Naive thymus-derived CD4-positive, alpha-beta T cell (primary cell): ENCODE data around the gene CBFA2T2. TPM values are rescaled to one million over a fixed set of nuclear protein-coding genes. Genes with fewer than 3 reads are reported as not detected.
A peak's percentile ranks its signal among the peaks of the same experiment; 100 is the strongest.

Experiments
- ATAC-seq: fragments of 150-1000 bp; cut with Tn5 transposase; 2 replicates; pipeline ENCODE4 v1.10.0; 2021; ENCODE audit warnings: mild to moderate bottlenecking, moderate library complexity
- CTCF ChIA-PET: fragments of 350-600 bp; sonication (Branson Sonifier 250); formaldehyde crosslinking; loops from one replicate; lab custom pipeline; 2021; ENCODE audit warnings: antibody characterized with exemption; lab: Charles Lee
- POLR2A ChIA-PET: fragments of 350-600 bp; sonication (Branson Sonifier 250); formaldehyde crosslinking; loops from one replicate; lab custom pipeline; 2021; ENCODE audit warnings: antibody characterized with exemption, inconsistent platforms; lab: Charles Lee
- DNase-seq, 9 donors: peaks; one replicate each; pipeline versions ENCODE4 v3.0.0 to v3.0.0-alpha.2; 2020 to 2022; ENCODE audit warnings: mixed read lengths in 1 of 9
- H3K27ac ChIP-seq: one replicate; pipeline ENCODE4 v1.7.0; 2013; ENCODE audit warnings: mild to moderate bottlenecking, low read depth, low read length, moderate library complexity
- H3K27me3 ChIP-seq, 2 donors: one replicate each; pipeline ENCODE4 v1.7.0; 2013; ENCODE audit warnings: low read length in 2 of 2, mild to moderate bottlenecking in 2 of 2, moderate library complexity in 2 of 2; ENCODE audit not compliant: control insufficient read depth in 2 of 2, insufficient read depth in 2 of 2
- H3K36me3 ChIP-seq, 3 experiments: 1 replicate in 2 of 3; 2 replicates in 1 of 3; pipeline ENCODE4 v1.7.0; 2013; ENCODE audit warnings: low read length in 3 of 3, mild to moderate bottlenecking in 3 of 3, moderate library complexity in 1 of 3; ENCODE audit not compliant: insufficient read depth in 3 of 3, control insufficient read depth in 2 of 3
- H3K4me1 ChIP-seq, 2 donors: one replicate each; pipeline ENCODE4 v1.7.0; 2013; ENCODE audit warnings: low read length in 2 of 2, mild to moderate bottlenecking in 2 of 2, moderate library complexity in 1 of 2; ENCODE audit not compliant: control insufficient read depth in 2 of 2, insufficient read depth in 2 of 2
- H3K4me3 ChIP-seq: 2 replicates; pipeline ENCODE4 v1.7.0; 2013; ENCODE audit warnings: mild to moderate bottlenecking, low read length
- H3K9me3 ChIP-seq, 3 experiments: 1 replicate in 2 of 3; 2 replicates in 1 of 3; pipeline ENCODE4 v1.7.0; 2013; ENCODE audit warnings: low read length in 3 of 3; ENCODE audit not compliant: control insufficient read depth in 2 of 3
- H3K27ac Mint-ChIP-seq, 9 donors: one replicate each; pipeline ENCODE4 v1.8.0; 2020 to 2022; ENCODE audit warnings: mixed read lengths in 9 of 9, mild to moderate bottlenecking in 8 of 9, moderate library complexity in 5 of 9, inconsistent platforms in 2 of 9
- H3K27me3 Mint-ChIP-seq, 5 donors: one replicate each; pipeline ENCODE4 v1.8.0; 2021 to 2022; ENCODE audit warnings: mixed read lengths in 5 of 5, mild to moderate bottlenecking in 1 of 5
- H3K36me3 Mint-ChIP-seq, 5 donors: one replicate each; pipeline ENCODE4 v1.8.0; 2020 to 2022; ENCODE audit warnings: mixed read lengths in 5 of 5, mild to moderate bottlenecking in 3 of 5, inconsistent platforms in 1 of 5
- H3K4me1 Mint-ChIP-seq, 7 donors: one replicate each; pipeline ENCODE4 v1.8.0; 2020 to 2022; ENCODE audit warnings: mixed read lengths in 7 of 7, mild to moderate bottlenecking in 3 of 7, inconsistent platforms in 1 of 7
- H3K4me3 Mint-ChIP-seq, 10 donors: one replicate each; pipeline ENCODE4 v1.8.0; 2020 to 2022; ENCODE audit warnings: mild to moderate bottlenecking in 10 of 10, mixed read lengths in 10 of 10, moderate library complexity in 6 of 10, inconsistent platforms in 2 of 10
- H3K9me3 Mint-ChIP-seq, 11 donors: one replicate each; pipeline ENCODE4 v1.8.0; 2020 to 2022; ENCODE audit warnings: mixed read lengths in 11 of 11, mild to moderate bottlenecking in 4 of 11, inconsistent platforms in 1 of 11, moderate library complexity in 1 of 11
- intact Hi-C, 2 donors: fragments of 100-400 bp; cut with micrococcal nuclease; formaldehyde crosslinking; loops; one replicate each; pipeline ENCODE4 v1.15.1; 2023
- polyA plus RNA-seq, 2 donors: library from polyadenylated mRNA; unstranded; fragments of 300-500 nt; fragmentation: Illumina TruSeq; gene quantifications; one replicate each; pipeline ENCODE4 v1.2.3, GENCODE V29; 2021
- total RNA-seq, 6 experiments: library from RNA in 5 of 6; stranded (reverse) in 5 of 6; gene quantifications; 1 replicate in 5 of 6; 2 replicates in 1 of 6; pipeline ENCODE4 v1.2.3 and lab custom pipeline; 2021 to 2026

The CBFA2T2 gene
- total and polyA plus RNA-seq, 7 experiments from 2014 or later: 13.5 to 37.8 (median 26.8) TPM

- H3K4me1 ChIP-seq: no peaks in the 10 kb centered on the region
- H3K4me3 Mint-ChIP-seq: no peak overlapping the region
- peaks cover 0 to 7% (median 0%) of the 10 kb centered on the region in 7 donors for H3K4me1 Mint-ChIP-seq
- no peaks in the 10 kb centered on the region for H3K9me3 Mint-ChIP-seq
- no peak overlapping the region for H3K27ac Mint-ChIP-seq
- no peaks in the 10 kb centered on the region for H3K27me3 ChIP-seq
- no peaks in the 10 kb centered on the region for H3K27me3 Mint-ChIP-seq
- H3K4me3 ChIP-seq: no peak overlapping the region
- no peaks in the 10 kb centered on the region for H3K9me3 ChIP-seq
- peaks cover 6 to 81% (median 18%) of the 10 kb centered on the region in 3 experiments for H3K36me3 ChIP-seq
- POLR2A ChIA-PET: no interaction called here
- CTCF ChIA-PET: no interaction called here
- DNase-seq: no peak
- no peak for ATAC-seq
- H3K36me3 Mint-ChIP-seq: peaks cover 9 to 49% (median 19%) of the 10 kb centered on the region in 5 donors
- intact Hi-C loops: no loop called here
- no peak overlapping the region for H3K27ac ChIP-seq
Observed at GRCh38 chr20:33611106-33611505, 121.2 kb downstream of the CBFA2T2 start.

GRCh38 chr20:33612001-33612400 lies 122.1 kb downstream of the CBFA2T2 start:
- POLR2A ChIA-PET: no interaction called here

GRCh38 chr20:33621717-33622400 lies 132.0 kb downstream of the CBFA2T2 start:
- no peaks in the 10 kb centered on the region for H3K27me3 ChIP-seq
- CTCF ChIA-PET: no interaction called here
- peak overlapping the region in 2 of 9 donors; percentile 42 to 49 for H3K27ac Mint-ChIP-seq
- DNase-seq (no peak), ATAC-seq (no peak)
- no peak overlapping the region for H3K4me3 ChIP-seq
- H3K27me3 Mint-ChIP-seq: no peaks in the 10 kb centered on the region
- H3K9me3 ChIP-seq: no peaks in the 10 kb centered on the region
- POLR2A ChIA-PET: no interaction called here
- H3K4me3 Mint-ChIP-seq: no peak overlapping the region
- H3K36me3 ChIP-seq: peaks cover 0 to 45% (median 3%) of the 10 kb centered on the region in 3 experiments
- H3K4me1 Mint-ChIP-seq: peaks cover 9 to 20% (median 14%) of the 10 kb centered on the region in 7 donors
- intact Hi-C loops: no loop called here
- peaks cover 9 to 40% (median 23%) of the 10 kb centered on the region in 5 donors for H3K36me3 Mint-ChIP-seq
- H3K27ac ChIP-seq: no peak overlapping the region
- H3K4me1 ChIP-seq: peaks cover 7 to 26% of the 10 kb centered on the region in 2 donors
- no peaks in the 10 kb centered on the region for H3K9me3 Mint-ChIP-seq

More at GRCh38 chr20:33612001-33612400, 122.1 kb downstream of the CBFA2T2 start:
- CTCF ChIA-PET: no interaction called here
- Histone ChIP-seq H3K4me3 (no peak overlapping the region), H3K9me3 (no peaks in the 10 kb centered on the region), H3K27ac (no peak overlapping the region), H3K27me3 (no peaks in the 10 kb centered on the region), H3K36me3 (peaks cover 6 to 81% (median 18%) of the 10 kb centered on the region in 3 experiments), H3K4me1 (no peaks in the 10 kb centered on the region)
- no peaks in the 10 kb centered on the region for H3K27me3 Mint-ChIP-seq
- no peaks in the 10 kb centered on the region for H3K9me3 Mint-ChIP-seq
- H3K4me1 Mint-ChIP-seq: peaks cover 0 to 4% (median 0%) of the 10 kb centered on the region in 7 donors
- no peak overlapping the region for H3K27ac Mint-ChIP-seq
- H3K4me3 Mint-ChIP-seq: no peak overlapping the region
- intact Hi-C loops: no loop called here
- ATAC-seq (no peak), DNase-seq (no peak)
- H3K36me3 Mint-ChIP-seq: peaks cover 9 to 41% (median 19%) of the 10 kb centered on the region in 5 donors

- Mint-ChIP-seq H3K4me3 (no peak overlapping the region), H3K27me3 (no peaks in the 10 kb centered on the region), H3K36me3 (peaks cover 9 to 48% (median 24%) of the 10 kb centered on the region in 5 donors), H3K27ac (peak overlapping the region in 1 of 9 donors; percentile 58), H3K4me1 (peaks cover 9 to 20% (median 14%) of the 10 kb centered on the region in 7 donors), H3K9me3 (peaks cover 0 to 2% (median 0%) of the 10 kb centered on the region in 11 donors)
- ATAC-seq: no peak
- Histone ChIP-seq H3K27ac (no peak overlapping the region), H3K4me3 (no peak overlapping the region), H3K36me3 (peaks cover 0 to 49% (median 3%) of the 10 kb centered on the region in 3 experiments), H3K9me3 (no peaks in the 10 kb centered on the region), H3K4me1 (peaks cover 7 to 26% of the 10 kb centered on the region in 2 donors), H3K27me3 (no peaks in the 10 kb centered on the region)
- CTCF ChIA-PET: no interaction called here
- no peak for DNase-seq
- POLR2A ChIA-PET: no interaction called here
- intact Hi-C loops: no loop called here
Observed at GRCh38 chr20:33622705-33623365, 132.9 kb downstream of the CBFA2T2 start.

GRCh38 chr20:33624399-33624798 lies 134.5 kb downstream of the CBFA2T2 start:
- ATAC-seq: no peak
- H3K36me3 ChIP-seq: peaks cover 0 to 55% (median 8%) of the 10 kb centered on the region in 3 experiments
- H3K4me3 ChIP-seq: no peak overlapping the region
- Mint-ChIP-seq H3K9me3 (peaks cover 0 to 2% (median 0%) of the 10 kb centered on the region in 11 donors), H3K27me3 (no peaks in the 10 kb centered on the region), H3K27ac (peak overlapping the region; percentile 29 to 85 (median 66)), H3K4me1 (peaks cover 7 to 20% (median 14%) of the 10 kb centered on the region in 7 donors), H3K36me3 (peaks cover 7 to 59% (median 37%) of the 10 kb centered on the region in 5 donors), H3K4me3 (peak overlapping the region in 5 of 10 donors; percentile 18 to 65 (median 44))
- DNase-seq: peak in 2 of 9 donors; percentile 3 to 7
- POLR2A ChIA-PET: no interaction called here
- H3K9me3 ChIP-seq: no peaks in the 10 kb centered on the region
- no peak overlapping the region for H3K27ac ChIP-seq
- CTCF ChIA-PET: no interaction called here
- intact Hi-C loops: no loop called here
- H3K27me3 ChIP-seq: no peaks in the 10 kb centered on the region
- peaks cover 7 to 26% of the 10 kb centered on the region in 2 donors for H3K4me1 ChIP-seq

GRCh38 chr20:33626190-33626589 lies 136.3 kb downstream of the CBFA2T2 start:
- Mint-ChIP-seq H3K4me3 (no peak overlapping the region), H3K36me3 (peaks cover 7 to 75% (median 44%) of the 10 kb centered on the region in 5 donors), H3K27me3 (no peaks in the 10 kb centered on the region), H3K4me1 (peaks cover 7 to 20% (median 13%) of the 10 kb centered on the region in 7 donors), H3K27ac (no peak overlapping the region), H3K9me3 (peaks cover 0 to 2% (median 0%) of the 10 kb centered on the region in 11 donors)
- H3K27ac ChIP-seq: no peak overlapping the region
- no peaks in the 10 kb centered on the region for H3K27me3 ChIP-seq
- intact Hi-C loops: no loop called here
- CTCF ChIA-PET: no interaction called here
- peaks cover 7 to 26% of the 10 kb centered on the region in 2 donors for H3K4me1 ChIP-seq
- ATAC-seq: no peak
- POLR2A ChIA-PET: no interaction called here
- DNase-seq: no peak
- no peak overlapping the region for H3K4me3 ChIP-seq
- no peaks in the 10 kb centered on the region for H3K9me3 ChIP-seq
- H3K36me3 ChIP-seq: peaks cover 8 to 73% (median 14%) of the 10 kb centered on the region in 3 experiments
